Subcutaneous adipose tissue (tissue), 4 donors: Measurements from ENCODE around the gene DZIP1L. TPM values are rescaled to one million over a fixed set of nuclear protein-coding genes. Genes with fewer than 3 reads are reported as not detected.

Experiments used
- total RNA-seq, 4 donors: library from RNA; depleted of rRNA; stranded (reverse); fragments of >200 nt; gene quantifications; one replicate each; pipeline ENCODE4 v1.1.0, GENCODE V29; 2016
- TF ChIP-seq, protein P1 (sequence below): fragments of 450-650 bp; IDR thresholded peaks from one replicate; pipeline ENCODE4 v1.5.1; 2016; ENCODE audit warnings: low read depth, mild to moderate bottlenecking, control low read depth, antibody characterized with exemption, moderate library complexity

The DZIP1L gene
- total RNA-seq, 4 donors from 2014 or later: 11.9 to 33.3 (median 19.3) TPM

DNA sequence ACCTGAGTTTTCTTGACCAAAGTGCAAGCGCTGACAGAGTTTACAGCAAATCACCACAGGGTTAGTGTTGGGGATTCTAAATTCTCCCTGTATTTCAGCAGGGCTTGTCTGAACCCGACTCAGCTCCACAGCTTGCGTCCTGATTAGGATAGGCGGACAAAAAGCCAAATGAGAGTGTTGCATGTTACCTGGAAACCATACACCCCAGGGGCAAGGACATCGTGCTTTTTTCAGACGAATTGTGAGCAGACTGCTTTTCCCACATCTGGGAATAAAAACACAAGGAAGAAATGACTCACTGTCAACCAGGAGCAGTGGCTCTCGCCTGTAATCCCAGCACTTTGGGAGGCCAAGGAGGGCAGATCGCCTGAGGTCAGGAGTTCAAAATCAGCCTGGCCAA lies 3.0 kb downstream of the DZIP1L start:
- TF ChIP-seq, protein P1, sequence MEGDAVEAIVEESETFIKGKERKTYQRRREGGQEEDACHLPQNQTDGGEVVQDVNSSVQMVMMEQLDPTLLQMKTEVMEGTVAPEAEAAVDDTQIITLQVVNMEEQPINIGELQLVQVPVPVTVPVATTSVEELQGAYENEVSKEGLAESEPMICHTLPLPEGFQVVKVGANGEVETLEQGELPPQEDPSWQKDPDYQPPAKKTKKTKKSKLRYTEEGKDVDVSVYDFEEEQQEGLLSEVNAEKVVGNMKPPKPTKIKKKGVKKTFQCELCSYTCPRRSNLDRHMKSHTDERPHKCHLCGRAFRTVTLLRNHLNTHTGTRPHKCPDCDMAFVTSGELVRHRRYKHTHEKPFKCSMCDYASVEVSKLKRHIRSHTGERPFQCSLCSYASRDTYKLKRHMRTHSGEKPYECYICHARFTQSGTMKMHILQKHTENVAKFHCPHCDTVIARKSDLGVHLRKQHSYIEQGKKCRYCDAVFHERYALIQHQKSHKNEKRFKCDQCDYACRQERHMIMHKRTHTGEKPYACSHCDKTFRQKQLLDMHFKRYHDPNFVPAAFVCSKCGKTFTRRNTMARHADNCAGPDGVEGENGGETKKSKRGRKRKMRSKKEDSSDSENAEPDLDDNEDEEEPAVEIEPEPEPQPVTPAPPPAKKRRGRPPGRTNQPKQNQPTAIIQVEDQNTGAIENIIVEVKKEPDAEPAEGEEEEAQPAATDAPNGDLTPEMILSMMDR: no peak

DNA sequence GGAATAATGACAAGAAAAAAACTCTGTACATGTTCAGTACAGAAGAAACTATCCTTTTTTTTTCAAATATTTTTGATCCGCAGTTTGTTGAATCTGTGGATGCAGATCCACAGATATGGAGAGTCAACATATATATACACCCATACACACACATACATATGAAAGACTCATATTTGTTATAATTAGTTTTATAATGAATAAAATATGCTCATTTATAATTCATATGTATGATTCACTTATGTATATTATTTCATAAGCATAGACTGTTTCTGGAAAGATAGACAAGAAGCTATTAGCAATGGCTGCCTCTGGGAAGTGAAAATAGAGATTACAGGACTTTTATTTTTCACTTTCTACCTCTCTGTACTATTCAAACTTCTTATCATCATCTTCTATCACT lies 9.8 kb downstream of the DZIP1L start:
- TF ChIP-seq, protein P1: no peak

DNA sequence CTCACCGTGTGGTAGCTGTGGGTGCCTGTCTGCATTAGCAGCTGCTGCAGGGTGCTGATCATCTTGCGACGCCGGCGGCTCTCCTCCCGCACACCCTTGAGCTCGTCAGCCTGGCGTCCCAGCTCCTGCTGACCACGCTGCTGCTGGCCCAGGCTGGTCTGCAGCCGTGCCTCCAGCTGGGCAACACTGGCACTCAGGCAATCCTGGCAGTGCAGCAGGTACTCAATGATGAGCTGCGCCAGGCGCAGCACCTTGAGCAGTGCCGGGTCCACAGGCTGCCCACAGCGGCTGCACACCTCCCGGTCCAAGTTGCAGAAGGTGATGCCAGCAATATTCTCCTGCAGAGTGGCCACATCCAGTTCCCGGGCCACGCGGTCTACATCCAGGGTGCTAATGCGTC lies 11.9 kb downstream of the DZIP1L start:
- TF ChIP-seq, protein P1: no peak

DNA sequence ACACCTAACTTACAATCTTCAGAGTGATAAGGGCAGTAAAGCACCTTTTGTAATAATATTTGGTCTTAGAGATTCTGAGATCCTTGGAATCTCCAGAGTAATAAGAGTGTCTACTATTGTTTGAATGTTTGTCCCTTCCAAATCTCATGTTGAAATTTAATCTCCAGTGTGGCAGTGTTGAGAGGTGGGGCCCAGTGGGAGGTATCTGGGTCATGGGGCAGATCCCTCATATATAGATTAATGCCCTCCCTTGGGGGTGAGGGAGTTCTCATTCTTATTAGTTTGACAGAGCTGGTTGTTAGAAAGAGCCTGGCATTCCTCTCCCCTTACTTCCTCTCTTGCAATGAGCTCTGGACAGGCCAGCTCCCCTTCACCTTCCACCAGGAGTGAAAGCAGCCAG lies 16.0 kb downstream of the DZIP1L start:
- TF ChIP-seq, protein P1: no peak

DNA sequence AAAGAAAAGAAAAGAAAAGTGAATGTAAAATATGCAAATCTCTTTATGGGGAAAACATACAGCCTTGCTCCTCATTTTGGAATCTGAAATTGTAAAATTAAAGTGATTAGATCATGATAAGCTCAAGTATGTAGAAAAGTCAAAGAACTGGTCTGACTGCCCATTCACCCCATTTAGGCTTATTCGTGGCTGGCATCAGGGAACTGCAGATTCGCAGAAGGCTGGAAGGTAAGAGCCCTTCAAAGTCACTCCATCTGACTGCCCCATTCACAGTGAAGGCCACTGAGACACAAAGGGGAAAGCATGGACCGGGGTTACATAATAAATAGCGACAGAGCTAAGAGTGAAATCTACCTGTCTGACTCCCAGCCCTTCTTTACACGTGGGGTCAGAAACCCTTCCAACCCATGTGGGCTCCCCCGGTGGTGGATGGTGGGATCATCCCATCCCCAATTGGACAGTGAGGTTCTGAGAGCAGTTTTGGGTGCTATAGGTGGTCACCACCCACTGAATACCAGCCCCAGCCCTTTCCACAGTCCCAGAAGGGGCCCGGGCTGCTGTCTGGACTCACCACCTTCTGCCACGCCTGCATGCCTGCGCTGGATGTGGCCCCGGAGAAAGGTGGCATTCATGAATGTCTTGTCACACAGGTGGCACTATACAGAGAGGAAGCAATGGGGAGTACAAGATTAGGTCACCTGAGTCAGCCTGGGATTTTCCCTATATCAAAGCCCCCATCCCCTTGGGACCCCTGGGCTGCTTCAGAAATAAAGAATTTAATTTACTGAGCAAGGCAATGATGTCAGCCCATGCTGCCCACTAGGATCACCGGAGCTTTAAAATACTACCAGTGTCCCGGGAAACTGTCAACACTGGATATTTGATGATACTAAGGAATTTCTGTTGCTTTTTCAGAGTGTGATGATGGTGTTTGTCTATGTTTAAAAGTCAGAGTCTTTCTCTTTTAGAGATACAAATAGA lies 17.9 kb downstream of the DZIP1L start:
- TF ChIP-seq, protein P1: no peak

DNA sequence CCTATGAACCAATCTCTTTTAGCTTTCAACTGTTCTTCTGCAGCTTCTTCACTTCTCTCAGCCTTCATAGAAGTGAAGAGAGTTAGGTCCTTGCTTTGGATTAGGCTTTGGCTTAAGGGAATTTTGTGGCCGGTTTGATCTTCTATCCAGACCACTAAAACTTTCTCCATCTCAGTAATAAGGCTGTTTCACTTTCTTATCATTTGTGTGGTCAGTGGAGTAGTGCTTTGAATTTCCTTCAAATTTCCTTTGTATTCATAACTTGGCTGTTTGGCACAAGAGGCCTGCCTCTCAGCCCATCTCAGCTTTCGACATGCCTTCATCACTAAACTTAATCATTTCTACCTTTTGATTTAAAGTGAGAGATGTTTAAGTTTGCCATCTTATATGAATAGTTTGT lies 21.7 kb downstream of the DZIP1L start:
- TF ChIP-seq, protein P1: no peak

DNA sequence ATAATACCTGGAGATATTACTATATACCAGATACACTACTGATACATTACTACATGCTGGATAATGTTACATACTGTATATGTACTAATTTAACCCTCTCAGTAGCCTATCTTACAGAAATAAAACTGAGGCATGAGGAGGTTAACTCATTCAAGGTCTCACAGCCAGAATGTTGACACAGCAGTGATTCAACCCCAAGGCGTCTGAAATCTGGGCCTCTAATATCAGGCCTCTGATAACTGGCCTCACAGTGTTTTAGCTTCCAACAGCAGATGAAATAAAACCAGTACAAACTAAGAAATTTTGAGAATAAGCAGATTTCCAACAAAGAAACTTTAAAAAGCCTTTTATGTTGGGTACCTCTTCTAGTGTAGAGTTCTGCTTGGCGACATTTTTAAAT lies 23.4 kb downstream of the DZIP1L start:
- TF ChIP-seq, protein P1: no peak
